ENCODE results near the gene METTL4. TPM values are rescaled to one million over a fixed set of nuclear protein-coding genes. Genes with fewer than 3 reads are reported as not detected.

Gene METTL4
- total and polyA plus RNA-seq, 2 donors (not counting 3 experiments of a cell fraction or from before 2014, with no cell fraction given): 8.3 to 17.4 TPM

- no peaks in the 10 kb centered on the region for H3K9me3 ChIP-seq (replicated peaks; ENCODE audit: control insufficient read depth, insufficient read depth, low read length)
- peaks cover 0 to 13% of the 10 kb centered on the region in 2 experiments for H3K36me3 ChIP-seq (ENCODE audit: control insufficient read depth in 2 of 2, extremely low read depth in 1 of 2, insufficient read depth in 2 of 2, low read length in 2 of 2)
- DNase-seq (ENCODE audit: low read depth, low spot score): no peak
- CTCF ChIA-PET: interaction anchor here (1.0 to 1.2 kb wide), 2 partner anchors 10 to 14 kb away, joined by 3 read pairs; no protein-coding TSS in a partner anchor
- H4K20me1 ChIP-seq (replicated peaks; ENCODE audit: control insufficient read depth, extremely low read depth, insufficient read depth, low read length): no peaks in the 10 kb centered on the region
- no TSS peak for BruUV-seq (replicated peaks)
- intact Hi-C loops (cut with micrococcal nuclease): no loop called here
- H3K79me2 ChIP-seq (ENCODE audit: control insufficient read depth, insufficient read depth, low read length): no peaks in the 10 kb centered on the region
- H3K9me1 ChIP-seq (replicated peaks; ENCODE audit: control insufficient read depth, extremely low read depth, insufficient read depth, low read length): no peaks in the 10 kb centered on the region
- H3K4me2 ChIP-seq (ENCODE audit: insufficient read depth, low read length): no peak overlapping the region
- H3K27ac ChIP-seq (ENCODE audit: insufficient read depth, low read depth, low read length): no peak overlapping the region
- FAIRE-seq: no peak
- no peak overlapping the region for H2AFZ ChIP-seq (ENCODE audit: low read depth, low read length)
- dilution Hi-C loops (cut with MboI; ENCODE audit: extremely low pct_ligation_motif_present, low sequenced_read_pairs): no loop called here
- TF ChIP-seq EZH2 (IDR thresholded peaks at IDR 0.05; ENCODE audit: borderline replicate concordance, low read depth, low read length, severe bottlenecking) (no peak), POLR2A (IDR thresholded peaks at IDR 0.05; ENCODE audit: low read depth, low read length) (no peak), MYC (IDR thresholded peaks at IDR 0.05; ENCODE audit: low read depth, low read length) (no peak), POLR2AphosphoS5 (IDR thresholded peaks at IDR 0.05; ENCODE audit: insufficient read depth, low read depth, low read length) (no peak), GATA2 (IDR thresholded peaks at IDR 0.05; ENCODE audit: insufficient read depth, insufficient read length, low read depth, low read length) (no peak), MAX (IDR thresholded peaks at IDR 0.05; ENCODE audit: insufficient read depth, insufficient read length) (no peak), CTCF (IDR thresholded peaks at IDR 0.05; ENCODE audit: extremely low read depth in 1 of 2, insufficient read depth in 1 of 2, low read depth in 1 of 2, low read length in 2 of 2) (no peak), FOS (IDR thresholded peaks at IDR 0.05; ENCODE audit: borderline replicate concordance, insufficient read depth, low read length) (no peak), JUN (IDR thresholded peaks at IDR 0.05; ENCODE audit: borderline replicate concordance, insufficient read depth, insufficient read length, low read depth) (no peak)
- H3K4me3 ChIP-seq (replicated peaks in 1 of 3; ENCODE audit: insufficient read depth in 1 of 3, low read depth in 1 of 3, low read length in 3 of 3): no peak overlapping the region
- H3K9ac ChIP-seq (replicated peaks; ENCODE audit: extremely low read depth, insufficient read depth, low read length): no peak overlapping the region
- peaks cover 10% of the 10 kb centered on the region for H3K4me1 ChIP-seq (ENCODE audit: control insufficient read depth, extremely low read depth, insufficient read depth, low read length)
- no peaks in the 10 kb centered on the region for H3K27me3 ChIP-seq (ENCODE audit: control insufficient read depth in 2 of 2, insufficient read depth in 2 of 2, low read length in 2 of 2)
- POLR2A ChIA-PET: no interaction called here
These were observed 18.2 kb upstream of the METTL4 start for GRCh38 chr18:2589345-2590068.

All from endothelial cell of umbilical vein (primary cell).